ENCODE data around the gene COMP.

GRCh38 chr19:18780081-18780480 lies 11.0 kb downstream of the COMP start:
- no peak for TF ChIP-seq CTCF (IDR thresholded peaks at IDR 0.05)
- no peak for TF ChIP-seq POLR2A (IDR thresholded peaks at IDR 0.05)
